Psoas muscle (tissue), 8 donors: ENCODE results near the gene MT1M. TPM values are rescaled to one million over a fixed set of nuclear protein-coding genes. Genes with fewer than 3 reads are reported as not detected.

Experiments used
- ATAC-seq, 4 donors: fragments of 200-7000 bp; cut with Tn5 transposase; one replicate each; pipeline ENCODE4 v1.9.1; 2020; ENCODE audit warnings: moderate library complexity in 3 of 4, mild to moderate bottlenecking in 2 of 4
- DNase-seq, 2 donors: peaks; one replicate each; pipeline ENCODE4 v3.0.0-alpha.2; 2020
- H3K27ac ChIP-seq: fragments of 200-600 bp; one replicate; pipeline ENCODE4 v1.8.0; 2022
- H3K27me3 ChIP-seq, 3 donors: fragments of 200-600 bp in 1 of 3; one replicate each; pipeline versions ENCODE4 v1.6.1 to v1.8.0; 2013 to 2022; ENCODE audit warnings: low read length in 2 of 3, mild to moderate bottlenecking in 2 of 3, moderate library complexity in 1 of 3; ENCODE audit not compliant: insufficient read depth in 3 of 3
- H3K36me3 ChIP-seq, 2 donors: fragments of 200-600 bp in 1 of 2; one replicate each; pipeline versions ENCODE4 v1.6.1 to v1.8.0; 2013 to 2022; ENCODE audit warnings: low read depth in 1 of 2, mild to moderate bottlenecking in 1 of 2, moderate library complexity in 1 of 2; ENCODE audit not compliant: insufficient read depth in 1 of 2
- H3K4me1 ChIP-seq: fragments of 200-600 bp; one replicate; pipeline ENCODE4 v1.8.0; 2022
- H3K4me3 ChIP-seq: fragments of 200-600 bp; one replicate; pipeline ENCODE4 v1.8.0; 2022; ENCODE audit warnings: mild to moderate bottlenecking
- H3K9me3 ChIP-seq: fragments of 200-600 bp; one replicate; pipeline ENCODE4 v1.8.0; 2022
- CTCF ChIP-seq: fragments of 200-600 bp; IDR thresholded peaks from one replicate; pipeline ENCODE4 v1.8.0; 2022; ENCODE audit warnings: antibody characterized with exemption
- WGBS, 3 donors: extraction: QIAGEN DNeasy Blood & Tissue Kit; methylation state at CpG; one replicate each; pipeline versions ENCODE4 v1.1.6 to v1.1.7; 2013; 5-methylcytosine and 5-hydroxymethylcytosine counted together
- intact Hi-C, 2 donors: fragments of 100-400 bp; cut with DNase I; formaldehyde crosslinking; loops; one replicate each; pipeline versions ENCODE4 v1.11.0 to v1.14.2; 2022
- polyA plus RNA-seq, 3 donors: library from polyadenylated mRNA; stranded (reverse); fragments of 200-250 nt; gene quantifications; one replicate each; pipeline ENCODE4 v1.2.3, GENCODE V29; 2013
- total RNA-seq, 4 donors: library from RNA; stranded (reverse); fragmentation: NEBNext Ultra II Directional in 2 of 4; extraction: Animal tissue kit (Norgen Biotek cat#: 25700) in 2 of 4; gene quantifications; one replicate each; pipeline versions ENCODE4 v1.2.1 to v1.2.4, GENCODE V29; 2021 to 2023
- donor health status: healthy with polysubstance abuse.
- donor health status: DM: no; HTN: no; CAD: no; lungs with moderate emphysema.
- donor health status: Bipolar disorder and iron deficiency.
- donor health status: healthy.
- donor health status: DM: yes; HTN: yes; CAD: no.
- donor health status: DM: no; HTN: no; CAD: no.
- donor health status: DM: no; HTN: no; CAD: no.
- donor health status: DM: yes; HTN: yes; CAD: no.

MT1M gene
- total and polyA plus RNA-seq, 7 donors = 1.4 to 569 (median 22.8) TPM

DNA sequence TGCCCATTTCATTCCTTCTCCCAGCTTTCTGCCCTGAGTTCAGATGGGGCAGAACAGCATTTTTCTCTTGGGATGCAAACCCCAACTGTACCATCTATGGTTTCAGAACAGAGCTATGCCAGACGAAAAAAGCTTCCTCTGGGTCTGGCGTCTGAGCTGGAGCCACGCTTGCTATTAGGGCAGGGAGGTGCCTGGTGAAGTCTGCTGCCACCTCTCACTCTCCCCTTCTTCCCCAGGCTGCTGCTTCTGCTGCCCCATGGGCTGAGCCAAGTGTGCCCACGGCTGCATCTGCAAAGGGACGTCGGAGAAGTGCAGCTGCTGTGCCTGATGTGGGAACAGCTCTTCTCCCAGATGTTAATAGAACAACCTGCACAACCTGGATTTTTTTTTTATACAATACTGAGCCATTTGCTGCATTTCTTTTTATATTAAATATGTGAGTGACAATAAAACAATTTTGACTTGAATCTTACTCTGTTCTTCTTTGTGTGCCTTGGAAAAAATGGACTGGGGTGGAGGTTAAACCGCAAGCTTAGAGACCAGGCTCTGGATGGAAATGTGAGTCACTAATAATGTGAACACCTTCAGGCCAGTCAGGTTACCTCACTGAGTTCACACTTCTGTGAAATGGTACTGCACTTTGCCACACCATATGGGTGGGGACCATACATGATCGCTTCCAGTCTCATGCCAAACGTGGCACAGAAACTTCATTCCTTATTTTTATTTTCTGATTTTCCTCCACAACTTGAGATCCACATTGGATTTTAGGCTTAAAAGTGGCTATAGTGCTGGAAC is 4.4 kb downstream of the MT1M start:
- peaks cover 5% of the 10 kb centered on the region for H3K4me1 ChIP-seq
- no peak overlapping the region for H3K4me3 ChIP-seq
- ATAC-seq = no peak
- no peaks in the 10 kb centered on the region for H3K36me3 ChIP-seq
- H3K27me3 ChIP-seq = peaks cover 0 to 2% (median 0%) of the 10 kb centered on the region in 3 donors
- 72 to 82% (median 76%) methylated on average over 9 of the region's 9 CpGs for WGBS, 3 donors
- no peak for TF ChIP-seq CTCF
- DNase-seq = no peak
- H3K27ac ChIP-seq = no peak overlapping the region
- intact Hi-C loops = loop anchor here in 1 of 2 donors (5.0 kb wide), 1 partner anchor 35 kb away; no protein-coding TSS in a partner anchor
- no peaks in the 10 kb centered on the region for H3K9me3 ChIP-seq

DNA sequence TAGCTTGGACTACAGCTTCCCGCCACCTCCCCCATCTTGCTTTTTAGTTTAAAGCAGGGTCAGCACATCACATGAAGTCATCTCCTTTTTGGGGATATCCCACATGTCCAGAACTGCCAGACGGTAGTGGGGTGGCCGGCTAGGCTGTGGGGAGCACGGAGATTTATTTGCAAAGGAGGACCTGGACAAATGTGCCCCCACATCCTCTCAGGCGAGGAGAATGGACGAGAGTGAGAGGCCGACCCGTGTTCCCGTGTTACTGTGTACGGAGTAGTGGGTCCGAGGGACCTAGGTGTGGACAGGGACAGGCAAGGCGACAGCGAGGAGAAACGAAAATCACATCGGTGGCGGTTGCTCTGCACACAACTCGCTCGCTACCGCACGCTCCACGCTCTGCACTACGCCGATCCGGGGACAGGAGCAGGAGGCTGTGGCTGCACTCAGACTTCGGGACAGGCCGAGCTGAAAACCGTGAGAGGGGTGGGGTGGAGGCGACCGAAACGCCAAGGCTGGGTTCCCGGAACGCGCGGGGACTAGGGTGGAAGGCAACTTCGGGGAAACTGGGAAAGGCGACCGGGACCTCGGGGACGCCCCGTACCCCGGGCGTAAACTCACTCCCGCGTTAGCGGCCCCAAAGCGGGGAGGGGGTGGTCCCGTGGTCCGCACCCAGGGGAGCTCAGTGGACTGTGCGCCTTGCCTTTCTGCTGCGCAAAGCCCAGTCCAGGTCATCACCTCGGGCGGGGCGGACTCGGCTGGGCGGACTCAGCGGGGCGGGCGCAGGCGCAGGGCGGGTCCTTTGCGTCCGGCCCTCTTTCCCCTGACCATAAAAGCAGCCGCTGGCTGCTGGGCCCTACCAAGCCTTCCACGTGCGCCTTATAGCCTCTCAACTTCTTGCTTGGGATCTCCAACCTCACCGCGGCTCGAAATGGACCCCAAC is 5.6 kb downstream of the MT1M start, which contains the start of gene MT1A:
Gene MT1A, plus strand, starts transcription at position 853 of the 937 bp plus-strand sequence. Its CDS starts 73 bp downstream, at position 926.
- no peaks in the 10 kb centered on the region for H3K9me3 ChIP-seq
- 10 to 16% (median 14%) methylated on average over 67 to 68 of the region's 68 CpGs for WGBS, 3 donors
- DNase-seq (peak; percentile 87 to 89), ATAC-seq (peak; percentile 87 to 91 (median 88))
- H3K4me3 ChIP-seq = peak within 1 kb of the TSS; percentile 69
- peaks cover 0 to 2% (median 0%) of the 10 kb centered on the region in 3 donors for H3K27me3 ChIP-seq
- peaks cover 5% of the 10 kb centered on the region for H3K4me1 ChIP-seq
- peak within 1 kb of the TSS; percentile 65 for H3K27ac ChIP-seq
- TF ChIP-seq CTCF = no peak
- no peaks in the 10 kb centered on the region for H3K36me3 ChIP-seq
- intact Hi-C loops = loop anchor here in 1 of 2 donors (5.0 kb wide), 1 partner anchor 36 kb away; no protein-coding TSS in a partner anchor

- peaks cover 0 to 2% (median 0%) of the 10 kb centered on the region in 3 donors for H3K27me3 ChIP-seq
- WGBS, 3 donors = 52 to 71% (median 54%) methylated on average over 1 of the region's 1 CpG
These were observed 6.6 kb downstream of the MT1M start for GRCh38 chr16:56639045-56639444.

More at GRCh38 chr16:56639045-56639444, 6.6 kb downstream of the MT1M start:
- intact Hi-C loops = loop anchor here in 1 of 2 donors (5.0 kb wide), 1 partner anchor 37 kb away; no protein-coding TSS in a partner anchor
- peaks cover 10% of the 10 kb centered on the region for H3K4me1 ChIP-seq
- no peak overlapping the region for H3K27ac ChIP-seq
- H3K36me3 ChIP-seq = no peaks in the 10 kb centered on the region
- no peak for ATAC-seq
- no peak for TF ChIP-seq CTCF
- no peak for DNase-seq
- H3K4me3 ChIP-seq = no peak overlapping the region
- H3K9me3 ChIP-seq = no peaks in the 10 kb centered on the region
